ENCODE data around the gene RBM33. TPM values are rescaled to one million over a fixed set of nuclear protein-coding genes. Genes with fewer than 3 reads are reported as not detected.

Gene RBM33
- total and polyA plus RNA-seq, 2 of the 8 experiments (the other 6 are each of a cell fraction or from before 2014, with no cell fraction given), result 16.5 to 64.6 TPM

GRCh38 chr7:155818820-155819168, 174.3 kb downstream of the RBM33 start:
- Histone ChIP-seq H3K9ac (replicated peaks in 1 of 4; ENCODE audit: extremely low read depth in 1 of 4, low read depth in 3 of 4, low read length in 3 of 4) (no peak overlapping the region; a peak in 1 of 7 replicates), H3K4me2 (ENCODE audit: insufficient read depth in 1 of 2, low read depth in 2 of 2, low read length in 2 of 2) (no peak overlapping the region), H3K36me3 (ENCODE audit: control insufficient read depth in 2 of 4, insufficient read depth in 4 of 4, low read length in 3 of 4) (no peaks in the 10 kb centered on the region), H3K14ac (ENCODE audit: insufficient read length) (no peak overlapping the region), H3K23ac (ENCODE audit: insufficient read length) (no peak overlapping the region), H2BK120ac (replicated peaks; ENCODE audit: low read depth, low read length) (no peak overlapping the region), H3K4me3 (ENCODE audit: extremely low read depth in 1 of 4, insufficient read depth in 2 of 4, low read depth in 3 of 4, low read length in 4 of 4) (no peak overlapping the region), H4K5ac (ENCODE audit: insufficient read length, low read depth, low read length) (no peak overlapping the region), H4K8ac (ENCODE audit: extremely low read depth, insufficient read depth, low read length) (no peak overlapping the region), H3K18ac (ENCODE audit: extremely low read depth, low read length) (no peak overlapping the region), H2BK20ac (ENCODE audit: low read length) (no peak overlapping the region), H3K56ac (replicated peaks; ENCODE audit: insufficient read length, low read depth, low read length) (no peak overlapping the region), H2AFZ (ENCODE audit: low read length) (no peak overlapping the region), H4K91ac (replicated peaks; ENCODE audit: insufficient read length, low read length) (no peak overlapping the region), H3K4ac (replicated peaks; ENCODE audit: insufficient read length, low read depth, low read length) (no peak overlapping the region), H2BK5ac (ENCODE audit: low read depth, low read length) (no peak overlapping the region), H2BK12ac (ENCODE audit: low read depth, low read length) (no peak overlapping the region), H2AK5ac (ENCODE audit: low read depth, low read length) (no peak overlapping the region), H3K27me3 (replicated peaks in 1 of 4; ENCODE audit: control insufficient read depth in 3 of 4, extremely low read depth in 1 of 4, insufficient read depth in 3 of 4, low read length in 3 of 4) (peaks cover 11 to 23% (median 14%) of the 10 kb centered on the region in 4 experiments), H3K79me1 (ENCODE audit: low read depth, low read length) (no peaks in the 10 kb centered on the region), H3K27ac (ENCODE audit: low read depth, low read length) (no peak overlapping the region), H2BK15ac (ENCODE audit: low read length) (no peak overlapping the region), H3K23me2 (ENCODE audit: low read depth, low read length) (no peaks in the 10 kb centered on the region), H3K4me1 (replicated peaks in 1 of 4; ENCODE audit: control insufficient read depth in 3 of 4, insufficient read depth in 4 of 4, low read length in 3 of 4) (peaks cover 0 to 12% (median 3%) of the 10 kb centered on the region in 4 experiments; a peak in 5 of 7 replicates), H4K20me1 (replicated peaks in 1 of 2; ENCODE audit: control insufficient read depth in 1 of 2, insufficient read depth in 2 of 2, low read length in 2 of 2) (peaks cover 4% of the 10 kb centered on the region in 2 experiments), H3K9me3 (ENCODE audit: insufficient read depth in 2 of 2, low read depth in 1 of 2, low read length in 1 of 2) (peaks cover 0 to 6% of the 10 kb centered on the region in 2 experiments; a peak in 1 of 4 replicates), H3K79me2 (ENCODE audit: control insufficient read depth in 1 of 2, insufficient read depth in 2 of 2, low read length in 2 of 2) (no peaks in the 10 kb centered on the region)
- CTCF ChIA-PET (ENCODE audit: partially characterized antibody), result no interaction called here
- FAIRE-seq (no peak), DNase-seq (ENCODE audit: low read depth in 1 of 2, low spot score in 2 of 2) (no peak)
- WGBS, 2 experiments (ENCODE audit: extremely low coverage in 1 of 2, insufficient coverage in 1 of 2, insufficient read length in 1 of 2, insufficient replicate concordance in 2 of 2, low coverage in 1 of 2, low lambda C conversion rate in 2 of 2, missing lambda C conversion rate in 1 of 2), result 76% methylated on average over 6 of the region's 6 CpGs; no CpG with 5 or more reads in 1 of the 2 experiments
- POLR2A ChIA-PET (ENCODE audit: partially characterized antibody), result no interaction called here
